GM23248 (cell line): ENCODE data around the gene KMT2A. TPM values are rescaled to one million over a fixed set of nuclear protein-coding genes. Genes with fewer than 3 reads are reported as not detected.
"Not testable (repeated sequence)": the region's sequence is repeated elsewhere in the genome, so short reads cannot be mapped to it uniquely, and the experiment has no call there.

Experiments used
- DNase-seq: peaks from one replicate; pipeline ENCODE4 v3.0.0-alpha.2; 2015
- H2AFZ ChIP-seq: fragments of 200-600 bp; sonication (generic); 2 replicates; pipeline ENCODE4 v1.6.1; 2016; ENCODE audit warnings: antibody characterized with exemption
- H3F3A ChIP-seq: fragments of 200-600 bp; sonication (generic); 2 replicates; pipeline ENCODE4 v1.6.1; 2016; ENCODE audit warnings: mild to moderate bottlenecking, antibody characterized with exemption, mixed run types; ENCODE audit not compliant: insufficient read depth
- H3K27ac ChIP-seq: fragments of 200-600 bp; sonication (generic); 2 replicates; pipeline ENCODE4 v1.5.1; 2016; ENCODE audit warnings: mild to moderate bottlenecking
- H3K27me3 ChIP-seq: fragments of 200-600 bp; sonication (generic); replicated peaks from 2 replicates; pipeline ENCODE4 v1.6.1; 2016; ENCODE audit warnings: mild to moderate bottlenecking; ENCODE audit not compliant: insufficient read depth
- H3K36me3 ChIP-seq: fragments of 200-600 bp; sonication (generic); 2 replicates; pipeline ENCODE4 v1.6.1; 2016; ENCODE audit warnings: low read depth, mild to moderate bottlenecking
- H3K4me1 ChIP-seq: fragments of 200-600 bp; sonication (generic); 2 replicates; pipeline ENCODE4 v1.6.1; 2016; ENCODE audit warnings: mild to moderate bottlenecking; ENCODE audit not compliant: insufficient read depth
- H3K4me2 ChIP-seq: fragments of 200-600 bp; sonication (generic); one replicate; pipeline ENCODE4 v1.6.1; 2016; ENCODE audit warnings: mild to moderate bottlenecking; ENCODE audit not compliant: unreplicated experiment
- H3K4me3 ChIP-seq: fragments of 200-600 bp; sonication (generic); 2 replicates; pipeline ENCODE4 v1.5.1; 2016; ENCODE audit warnings: mild to moderate bottlenecking
- H3K79me2 ChIP-seq: fragments of 200-600 bp; sonication (generic); 2 replicates; pipeline ENCODE4 v1.6.1; 2016; ENCODE audit warnings: mild to moderate bottlenecking; ENCODE audit not compliant: insufficient read depth
- H3K9ac ChIP-seq: fragments of 200-600 bp; sonication (generic); 2 replicates; pipeline ENCODE4 v1.6.1; 2016; ENCODE audit warnings: mild to moderate bottlenecking
- H3K9me2 ChIP-seq: fragments of 200-600 bp; sonication (generic); 2 replicates; pipeline ENCODE4 v1.6.1; 2016; ENCODE audit warnings: mixed run types, mild to moderate bottlenecking, moderate library complexity; ENCODE audit not compliant: insufficient read depth
- H3K9me3 ChIP-seq: fragments of 200-600 bp; sonication (generic); one replicate; pipeline ENCODE4 v1.6.1; 2017; ENCODE audit warnings: low read depth
- H4K20me1 ChIP-seq: fragments of 200-600 bp; sonication (generic); 2 replicates; pipeline ENCODE4 v1.6.0; 2016; ENCODE audit not compliant: insufficient read depth
- EZH2 ChIP-seq: fragments of 200-600 bp; sonication (generic); IDR thresholded peaks from 2 replicates; pipeline ENCODE4 v1.6.1; 2018; ENCODE audit warnings: antibody characterized with exemption, mild to moderate bottlenecking; ENCODE audit not compliant: insufficient read depth, poor library complexity, severe bottlenecking
- EZH2phosphoT487 ChIP-seq: fragments of 200-600 bp; sonication (generic); IDR thresholded peaks from 2 replicates; pipeline ENCODE4 v1.6.1; 2018; ENCODE audit warnings: antibody characterized with exemption, moderate library complexity, mild to moderate bottlenecking, low read depth; ENCODE audit not compliant: insufficient read depth
- WGBS, 2 experiments: methylation state at CpG; one replicate each; pipeline ENCODE4 v1.1.6; 2015 to 2017; ENCODE audit warnings: low lambda C conversion rate in 2 of 2, low coverage in 1 of 2; ENCODE audit errors: missing lambda C conversion rate in 2 of 2; 5-methylcytosine and 5-hydroxymethylcytosine counted together
- in situ Hi-C: fragments of 300-500 bp; cut with MboI; formaldehyde crosslinking; loops from 2 replicates; pipeline ENCODE4 v1.15.0; 2020
- polyA plus RNA-seq: library from polyadenylated mRNA; unstranded; fragments of >200 nt; fragmentation: Nextera tagmentation; extraction: Ambion mirVana; gene quantifications from 2 replicates; pipeline ENCODE4 v1.2.1, GENCODE V29; 2016
- total RNA-seq: library from RNA; depleted of rRNA; stranded (reverse); fragments of >200 nt; shearing (Covaris generic); gene quantifications from 2 replicates; pipeline ENCODE4 v1.2.3, GENCODE V29; 2014

Gene KMT2A
- total and polyA plus RNA-seq, 2 experiments from 2014 or later = 7.6 to 19.1 TPM

DNA sequence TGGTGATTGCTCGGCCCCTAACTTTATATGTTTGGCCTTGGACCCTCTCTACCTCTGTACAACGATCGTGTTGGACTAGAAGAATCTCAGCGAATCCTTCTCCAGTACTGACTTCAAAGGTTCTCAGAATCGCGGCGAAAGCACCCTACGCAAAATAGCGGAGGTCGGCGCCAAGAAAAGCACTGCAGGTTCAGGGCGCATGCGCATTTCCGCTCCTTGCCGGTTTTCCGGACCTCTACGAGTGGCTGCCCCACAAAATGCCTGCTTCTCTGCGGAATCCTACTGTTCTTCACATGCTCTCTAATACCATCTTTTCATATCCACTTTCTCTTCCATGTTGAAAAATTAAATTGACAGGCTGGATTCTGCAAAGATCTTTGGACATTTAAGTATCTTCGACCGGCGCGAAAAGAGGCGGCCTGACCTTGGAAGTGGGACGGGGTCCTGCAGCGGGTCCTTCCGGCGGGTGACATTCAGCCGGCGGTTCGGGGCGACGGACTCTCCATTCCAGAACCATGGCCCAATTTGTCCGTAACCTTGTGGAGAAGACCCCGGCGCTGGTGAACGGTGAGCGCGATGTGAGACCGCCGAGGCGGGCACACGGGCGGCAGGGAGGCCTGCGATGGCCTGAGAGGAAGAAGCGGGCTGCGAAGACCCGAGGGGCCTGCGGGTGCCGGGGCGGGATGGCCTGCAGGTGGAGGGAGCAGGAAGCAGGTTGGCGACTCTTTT, 35.0 kb upstream of the KMT2A start, which contains the start of gene ATP5MG:
Gene ATP5MG (plus strand): TSS at position 456 of the 729 bp plus-strand sequence. CDS start 60 bp downstream, at position 516.
- H2AFZ ChIP-seq = peak within 1 kb of the TSS; percentile 96
- H4K20me1 ChIP-seq = peaks cover 5% of the 10 kb centered on the region; the same call in 1 of the 2 replicates
- no peaks in the 10 kb centered on the region for H3K27me3 ChIP-seq
- peaks cover 15% of the 10 kb centered on the region for H3K4me1 ChIP-seq
- H3K4me2 ChIP-seq = peak within 1 kb of the TSS; percentile 82
- no peaks in the 10 kb centered on the region for H3K9me3 ChIP-seq
- peaks cover 46% of the 10 kb centered on the region for H3F3A ChIP-seq
- peak; percentile 98 for DNase-seq
- TF ChIP-seq EZH2phosphoT487 (no peak), EZH2 (no peak)
- H3K4me3 ChIP-seq = peak within 1 kb of the TSS; percentile 90
- H3K9me2 ChIP-seq = no peaks in the 10 kb centered on the region
- WGBS, 2 experiments = 0 to 1% methylated on average over 42 to 51 of the region's 51 CpGs
- H3K36me3 ChIP-seq = peaks cover 12% of the 10 kb centered on the region; the same call in 1 of the 2 replicates
- H3K79me2 ChIP-seq = peaks cover 48% of the 10 kb centered on the region
- peak within 1 kb of the TSS; percentile 82 for H3K27ac ChIP-seq
- in situ Hi-C loops = no loop called here
- H3K9ac ChIP-seq = peak within 1 kb of the TSS; percentile 85

DNA sequence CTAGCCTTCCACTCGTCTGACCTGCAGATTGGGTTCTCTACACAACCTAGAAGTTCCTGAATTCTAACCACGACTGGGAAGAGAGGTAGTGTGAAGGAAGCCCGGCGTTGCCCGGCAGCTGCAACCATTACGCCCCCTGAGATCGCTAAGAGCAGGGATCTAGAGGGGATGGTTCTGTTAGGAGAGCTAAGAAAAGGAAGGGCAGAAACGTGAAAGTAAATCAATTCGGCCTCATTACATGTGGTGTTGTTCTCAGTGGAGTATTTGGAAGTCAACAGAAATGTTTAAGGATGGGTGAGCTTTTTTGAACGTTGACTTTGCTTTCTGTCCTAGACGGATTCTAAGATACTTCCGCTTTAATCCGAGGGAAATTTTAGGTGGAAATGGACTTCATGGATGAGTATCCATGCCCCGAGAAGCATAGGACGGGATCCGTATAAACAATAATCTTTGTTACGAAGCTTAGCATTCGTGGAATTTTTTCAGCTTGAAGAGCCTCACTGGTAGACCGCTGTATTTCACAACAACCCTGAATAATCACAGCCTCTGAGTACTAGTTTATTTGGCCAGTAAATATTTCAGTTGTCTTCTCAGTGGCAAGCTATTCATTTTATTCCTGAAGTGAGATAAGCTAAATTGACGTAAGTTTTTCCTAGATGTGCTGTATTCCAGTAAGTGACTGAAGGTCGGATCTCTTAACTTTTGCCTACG, 34.3 kb upstream of the KMT2A start:
- Histone ChIP-seq H4K20me1 (peaks cover 5% of the 10 kb centered on the region; the same call in 1 of the 2 replicates), H3F3A (peaks cover 40% of the 10 kb centered on the region), H3K9ac (peak overlapping the region; percentile 85), H3K27me3 (no peaks in the 10 kb centered on the region), H2AFZ (peak overlapping the region; percentile 96), H3K79me2 (peaks cover 55% of the 10 kb centered on the region), H3K4me2 (peak overlapping the region; percentile 82), H3K4me3 (peak overlapping the region; percentile 90), H3K9me2 (no peaks in the 10 kb centered on the region), H3K36me3 (peaks cover 9% of the 10 kb centered on the region; the same call in 1 of the 2 replicates), H3K4me1 (peaks cover 15% of the 10 kb centered on the region), H3K9me3 (no peaks in the 10 kb centered on the region), H3K27ac (peak overlapping the region; percentile 82)
- in situ Hi-C loops = no loop called here
- 0 to 2% methylated on average over 22 of the region's 22 CpGs for WGBS, 2 experiments
- TF ChIP-seq EZH2 (no peak), EZH2phosphoT487 (no peak)
- DNase-seq = peak; percentile 93

DNA sequence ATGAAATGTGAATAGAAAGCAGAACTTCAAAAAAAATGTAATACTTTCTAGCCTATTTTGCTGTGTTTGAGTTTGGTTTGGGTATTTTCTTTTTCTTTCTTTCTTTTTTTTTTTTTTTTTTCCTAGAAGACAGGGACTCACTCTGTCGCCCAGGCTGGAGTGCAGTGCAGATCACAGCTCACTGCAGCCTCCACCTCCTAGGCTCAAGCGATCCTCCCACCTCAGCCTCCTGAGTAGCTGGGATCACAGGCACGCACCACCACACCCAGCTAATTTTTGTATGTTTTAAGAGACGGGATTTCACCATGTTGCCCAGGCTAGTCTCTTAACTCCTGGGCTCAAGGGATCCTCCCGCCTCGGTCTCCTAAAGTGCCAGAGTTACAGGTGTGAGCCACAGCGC, 33.7 kb upstream of the KMT2A start:
- Histone ChIP-seq H3K4me3 (peak overlapping the region; percentile 90), H3K9ac (peak overlapping the region; percentile 85), H2AFZ (0 out of 2 replicates have a peak overlapping the region, but pooled peaks have one; percentile 96), H3K27ac (peak overlapping the region; percentile 82), H3F3A (peaks cover 35% of the 10 kb centered on the region), H3K4me1 (peaks cover 15% of the 10 kb centered on the region), H3K79me2 (peaks cover 61% of the 10 kb centered on the region), H3K4me2 (peak overlapping the region; percentile 82)
- WGBS, 2 experiments = 61 to 70% methylated on average over 7 of the region's 7 CpGs
- in situ Hi-C loops, DNase-seq, H3K9me3 ChIP-seq, H3K9me2 ChIP-seq, H3K27me3 ChIP-seq, H4K20me1 ChIP-seq, H3K36me3 ChIP-seq: not testable (repeated sequence)

DNA sequence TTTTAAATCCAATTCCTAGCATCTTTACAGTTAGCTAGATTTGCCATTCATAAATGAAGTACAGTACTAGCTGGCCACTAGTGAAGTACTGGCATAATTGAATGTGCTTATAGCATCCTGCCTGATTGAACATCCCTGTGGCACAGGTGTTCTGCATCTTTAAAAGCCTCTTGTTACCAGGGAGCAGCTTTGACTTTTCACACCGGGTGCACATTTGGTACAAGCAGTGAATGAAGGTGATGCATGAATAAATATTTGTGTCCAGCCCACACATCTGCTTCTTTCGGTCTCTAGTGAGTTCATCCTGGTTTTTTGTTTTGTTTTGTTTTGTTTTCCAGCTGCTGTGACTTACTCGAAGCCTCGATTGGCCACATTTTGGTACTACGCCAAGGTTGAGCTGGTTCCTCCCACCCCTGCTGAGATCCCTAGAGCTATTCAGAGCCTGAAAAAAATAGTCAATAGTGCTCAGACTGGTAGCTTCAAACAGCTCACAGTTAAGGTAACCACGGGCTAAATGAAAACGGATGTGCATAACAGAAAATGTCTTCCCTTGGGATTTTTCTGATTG, 29.6 kb upstream of the KMT2A start:
- Histone ChIP-seq H4K20me1 (peaks cover 5% of the 10 kb centered on the region; the same call in 1 of the 2 replicates), H3K4me1 (peaks cover 12% of the 10 kb centered on the region), H3K9me2 (no peaks in the 10 kb centered on the region), H3K4me2 (no peak overlapping the region), H3K27me3 (no peaks in the 10 kb centered on the region), H3K79me2 (peaks cover 82% of the 10 kb centered on the region), H3F3A (peaks cover 16% of the 10 kb centered on the region), H3K9me3 (no peaks in the 10 kb centered on the region), H2AFZ (no peak overlapping the region), H3K4me3 (no peak overlapping the region), H3K27ac (no peak overlapping the region), H3K9ac (no peak overlapping the region), H3K36me3 (peaks cover 25% of the 10 kb centered on the region)
- 61 to 67% methylated on average over 7 of the region's 7 CpGs for WGBS, 2 experiments
- peak; percentile 38 for DNase-seq
- in situ Hi-C loops = no loop called here
- no peak for TF ChIP-seq EZH2phosphoT487
- TF ChIP-seq EZH2 = no peak
